ENCODE measurements around the gene GXYLT2.

GXYLT2 gene

GRCh38 chr3:73021301-73021835, 133.5 kb downstream of the GXYLT2 start:
- DNase-seq = no peak

GRCh38 chr3:73024836-73025235, 137.0 kb downstream of the GXYLT2 start:
- DNase-seq = no peak

- DNase-seq = no peak
Measured at GRCh38 chr3:73026111-73026759, 138.4 kb downstream of the GXYLT2 start.

Data from hematopoietic multipotent progenitor cell treated with erythropoietin and hydrocortisone succinate and interleukin-3 and kit ligand, for 4 days (in vitro differentiated cells).